Naive thymus-derived CD8-positive, alpha-beta T cell (primary cell): ENCODE results near the gene ELMO3. TPM values are rescaled to one million over a fixed set of nuclear protein-coding genes. Genes with fewer than 3 reads are reported as not detected.

Source experiments
- ATAC-seq, 2 donors: fragments of 150-1000 bp; cut with Tn5 transposase in 1 of 2; sonication (Bioruptor Pico), chemical (Tn5 transposase) in 1 of 2; 1 replicate in 1 of 2; 2 replicates in 1 of 2; pipeline ENCODE4 v1.10.0; 2021; ENCODE audit warnings: mild to moderate bottlenecking in 2 of 2, moderate library complexity in 2 of 2
- POLR2A ChIA-PET: fragments of 350-600 bp; sonication (Branson Sonifier 250); formaldehyde crosslinking; loops from one replicate; lab custom pipeline; 2021; ENCODE audit warnings: antibody characterized with exemption; lab: Charles Lee
- DNase-seq, 10 donors: peaks; one replicate each; pipeline versions ENCODE4 v3.0.0 to v3.0.0-alpha.2; 2020 to 2022
- H3K27ac Mint-ChIP-seq, 10 donors: one replicate each; pipeline ENCODE4 v1.8.0; 2020 to 2022; ENCODE audit warnings: mild to moderate bottlenecking in 10 of 10, mixed read lengths in 10 of 10, moderate library complexity in 4 of 10, inconsistent platforms in 1 of 10
- H3K27me3 Mint-ChIP-seq, 5 donors: one replicate each; pipeline ENCODE4 v1.8.0; 2021 to 2022; ENCODE audit warnings: mixed read lengths in 5 of 5
- H3K36me3 Mint-ChIP-seq, 3 donors: one replicate each; pipeline ENCODE4 v1.8.0; 2020 to 2022; ENCODE audit warnings: mixed read lengths in 3 of 3, mild to moderate bottlenecking in 2 of 3, inconsistent platforms in 1 of 3
- H3K4me1 Mint-ChIP-seq, 4 donors: one replicate each; pipeline ENCODE4 v1.8.0; 2021 to 2022; ENCODE audit warnings: mixed read lengths in 4 of 4
- H3K4me3 Mint-ChIP-seq, 10 donors: one replicate each; pipeline ENCODE4 v1.8.0; 2020 to 2022; ENCODE audit warnings: mild to moderate bottlenecking in 10 of 10, mixed read lengths in 10 of 10, moderate library complexity in 6 of 10, inconsistent platforms in 1 of 10
- H3K9me3 Mint-ChIP-seq, 9 donors: one replicate each; pipeline ENCODE4 v1.8.0; 2020 to 2022; ENCODE audit warnings: mixed read lengths in 9 of 9, mild to moderate bottlenecking in 3 of 9, inconsistent platforms in 1 of 9, moderate library complexity in 1 of 9
- microRNA-seq: library from miRNA; unstranded; fragments of <30 nt; microRNA quantifications from one replicate; pipeline ENCODE4 v1.2.0, GENCODE V29; 2022; ENCODE audit warnings: borderline microRNAs expressed
- polyA plus RNA-seq, 3 donors: library from polyadenylated mRNA; unstranded; fragments of 300-500 nt; fragmentation: Illumina TruSeq; gene quantifications; one replicate each; pipeline ENCODE4 v1.2.3, GENCODE V29; 2021
- total RNA-seq, 8 experiments: library from RNA in 2 of 8; stranded (reverse) in 2 of 8; gene quantifications; one replicate each; pipeline ENCODE4 v1.2.3 and lab custom pipeline; 2021 to 2026

The ELMO3 gene
- total and polyA plus RNA-seq, 5 experiments from 2014 or later: 5.0 to 5.6 TPM; not detected in 3

- Mint-ChIP-seq H3K4me1 (peaks cover 30 to 51% (median 49%) of the 10 kb centered on the region in 4 donors), H3K27ac (peak overlapping the region in 9 of 10 donors; percentile 17 to 89 (median 87)), H3K27me3 (peaks cover 0 to 11% (median 0%) of the 10 kb centered on the region in 5 donors), H3K9me3 (no peaks in the 10 kb centered on the region), H3K36me3 (no peaks in the 10 kb centered on the region), H3K4me3 (peak overlapping the region; percentile 87 to 98 (median 90))
- POLR2A ChIA-PET: interaction anchor here (1.2 to 5.7 kb wide), 4 partner anchors 19 to 315 kb away, joined by 3 to 99 read pairs (median 3); partner anchors contain the start of gene TMEM208
- peak in 1 of 10 donors; percentile 12 for DNase-seq
- ATAC-seq: no peak
Observed at GRCh38 chr16:67248073-67248400, 49.1 kb downstream of the ELMO3 start.

DNA sequence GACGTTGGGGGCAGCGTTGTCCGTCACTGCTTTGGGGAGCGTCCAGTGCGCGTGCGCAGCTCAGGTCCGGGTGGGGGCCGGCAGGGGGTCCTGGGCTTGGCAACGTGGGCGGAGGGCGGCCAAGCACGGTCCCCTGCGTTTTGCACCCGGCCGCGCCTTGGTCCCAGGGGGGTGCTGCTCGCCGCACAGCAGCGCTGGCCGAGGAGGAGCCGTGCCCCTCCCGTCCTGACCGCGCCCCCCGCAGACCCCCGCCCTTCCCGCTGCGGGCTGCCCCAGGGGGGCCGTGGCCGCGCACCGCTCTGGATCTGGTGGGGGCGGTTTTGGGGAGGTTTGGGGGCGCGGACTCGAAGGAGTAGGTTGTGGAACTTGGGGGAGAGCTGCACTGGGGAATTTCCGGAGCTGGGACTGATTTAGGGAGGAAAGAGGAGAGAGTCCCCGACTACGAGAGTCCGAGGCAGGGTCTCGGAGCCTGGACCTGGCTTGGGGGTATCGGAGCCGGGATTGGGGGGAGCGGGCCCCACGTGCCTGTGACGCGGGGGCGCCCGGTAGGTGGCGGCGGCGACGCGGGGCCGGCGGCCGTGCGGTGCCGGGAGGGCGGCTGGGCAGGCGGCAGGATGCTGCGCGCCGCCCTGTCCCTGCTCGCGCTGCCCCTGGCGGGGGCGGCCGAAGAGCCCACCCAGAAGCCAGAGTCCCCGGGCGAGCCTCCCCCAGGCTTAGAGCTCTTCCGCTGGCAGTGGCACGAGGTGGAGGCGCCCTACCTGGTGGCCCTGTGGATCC, 49.7 kb downstream of the ELMO3 start, which contains the start of gene SLC9A5:
Gene SLC9A5 (plus strand): TSS at position 579 of the 777 bp plus-strand sequence. CDS start 36 bp downstream, at position 615.
- no peaks in the 10 kb centered on the region for H3K36me3 Mint-ChIP-seq
- peak within 1 kb of the TSS; percentile 87 to 98 (median 90) for H3K4me3 Mint-ChIP-seq
- H3K4me1 Mint-ChIP-seq: peaks cover 30 to 51% (median 46%) of the 10 kb centered on the region in 4 donors
- H3K27me3 Mint-ChIP-seq: peaks cover 0 to 11% (median 0%) of the 10 kb centered on the region in 5 donors
- DNase-seq (peak in 3 of 10 donors; percentile 21 to 40 (median 31)), ATAC-seq (peak in 1 of 2 donors; percentile 7)
- POLR2A ChIA-PET: interaction anchor here (1.2 to 5.7 kb wide), 2 partner anchors 19 to 64 kb away, joined by 3 to 99 read pairs; partner anchors contain the start of gene TMEM208
- peak within 1 kb of the TSS; percentile 22 to 94 (median 87) for H3K27ac Mint-ChIP-seq
- H3K9me3 Mint-ChIP-seq: no peaks in the 10 kb centered on the region

GRCh38 chr16:67249178-67250044, 50.5 kb downstream of the ELMO3 start:
- peaks cover 25 to 45% (median 38%) of the 10 kb centered on the region in 4 donors for H3K4me1 Mint-ChIP-seq
- no peaks in the 10 kb centered on the region for H3K9me3 Mint-ChIP-seq
- H3K27ac Mint-ChIP-seq: peak overlapping the region in 7 of 10 donors; percentile 22 to 87 (median 63)
- H3K36me3 Mint-ChIP-seq: no peaks in the 10 kb centered on the region
- DNase-seq: no peak
- POLR2A ChIA-PET: interaction anchor here (5.7 kb wide), 1 partner anchor 20 kb away, joined by 99 read pairs; the partner anchor contains the start of gene TMEM208
- ATAC-seq: no peak
- peak overlapping the region; percentile 71 to 90 (median 82) for H3K4me3 Mint-ChIP-seq
- peaks cover 0 to 12% (median 0%) of the 10 kb centered on the region in 5 donors for H3K27me3 Mint-ChIP-seq

- Mint-ChIP-seq H3K27me3 (peaks cover 0 to 12% (median 0%) of the 10 kb centered on the region in 5 donors), H3K27ac (peak overlapping the region in 2 of 10 donors; percentile 63 to 86), H3K4me1 (peaks cover 21 to 39% (median 32%) of the 10 kb centered on the region in 4 donors), H3K9me3 (no peaks in the 10 kb centered on the region), H3K4me3 (peak overlapping the region; percentile 71 to 90 (median 82)), H3K36me3 (no peaks in the 10 kb centered on the region)
- POLR2A ChIA-PET: no interaction called here
- ATAC-seq (no peak), DNase-seq (no peak)
Observed at GRCh38 chr16:67250045-67250327, 51.1 kb downstream of the ELMO3 start.

GRCh38 chr16:67252609-67253497, 53.9 kb downstream of the ELMO3 start:
- Mint-ChIP-seq H3K36me3 (no peaks in the 10 kb centered on the region), H3K4me1 (peaks cover 13 to 19% (median 18%) of the 10 kb centered on the region in 4 donors), H3K27me3 (peaks cover 2 to 30% (median 12%) of the 10 kb centered on the region in 5 donors), H3K27ac (no peak overlapping the region), H3K9me3 (no peaks in the 10 kb centered on the region), H3K4me3 (peak overlapping the region in 1 of 10 donors; percentile 20)
- POLR2A ChIA-PET: no interaction called here
- ATAC-seq (no peak), DNase-seq (no peak)

Small RNA genes within 50 kb of the gene (microRNA-seq; reads per million reads assigned to microRNA genes)
- 136 reads per million, percentile 68 among the genes with 10 or more reads in this experiment for gene MIR328

Other genes with a start within 250 kb of the ELMO3 start
- under 1 TPM; 0.10 to 0.16 TPM for gene CES3, start 237.9 kb upstream of the ELMO3 start, total RNA-seq
- gene CES3, start 237.9 kb upstream of the ELMO3 start, polyA plus RNA-seq: not detected
- gene CES4A, start 210.5 kb upstream of the ELMO3 start, total RNA-seq: 10 to 100 TPM; 10.0 to 13.7 TPM
- gene CES4A, start 210.5 kb upstream of the ELMO3 start, polyA plus RNA-seq: 1 to 10 TPM in 2 of 3 donors, under 1 TPM in 1; 0.83 to 2.4 (median 1.5) TPM
- 10 to 100 TPM; 91.4 to 95.0 TPM for gene CBFB, start 170.0 kb upstream of the ELMO3 start, total RNA-seq
- 10 to 100 TPM; 61.2 to 79.8 (median 73.5) TPM for gene CBFB, start 170.0 kb upstream of the ELMO3 start, polyA plus RNA-seq
- 10 to 100 TPM; 21.4 to 23.3 TPM for gene PHAF1, start 89.2 kb upstream of the ELMO3 start, total RNA-seq
- 10 to 100 TPM in 1 of 3 donors, 1 to 10 TPM in 2; 6.9 to 10.9 (median 6.9) TPM for gene PHAF1, start 89.2 kb upstream of the ELMO3 start, polyA plus RNA-seq
- 1 to 10 TPM; 1.5 to 1.8 TPM for gene B3GNT9, start 48.1 kb upstream of the ELMO3 start, total RNA-seq
- 1 to 10 TPM in 1 of 3 donors, under 1 TPM in 2; 0.19 to 1.1 (median 0.28) TPM for gene B3GNT9, start 48.1 kb upstream of the ELMO3 start, polyA plus RNA-seq
- gene TRADD, start 39.2 kb upstream of the ELMO3 start, total RNA-seq: 10 to 100 TPM; 41.0 to 43.4 TPM
- 10 to 100 TPM; 44.9 to 49.1 (median 48.2) TPM for gene TRADD, start 39.2 kb upstream of the ELMO3 start, polyA plus RNA-seq
- gene FBXL8, start 39.2 kb upstream of the ELMO3 start, total RNA-seq: 10 to 100 TPM in 1 of 2 experiments, 1 to 10 TPM in 1; 9.0 to 10.9 TPM
- 1 to 10 TPM; 1.8 to 2.8 (median 2.5) TPM for gene FBXL8, start 39.2 kb upstream of the ELMO3 start, polyA plus RNA-seq
- 10 to 100 TPM in 1 of 2 experiments, 1 to 10 TPM in 1; 9.7 to 14.8 TPM for gene HSF4, start 34.4 kb upstream of the ELMO3 start, total RNA-seq
- not detected for gene HSF4, start 34.4 kb upstream of the ELMO3 start, polyA plus RNA-seq
- gene NOL3, start 28.6 kb upstream of the ELMO3 start, total RNA-seq: 1 to 10 TPM in 1 of 2 experiments, under 1 TPM in 1; 0.70 to 1.6 TPM
- not detected for gene NOL3, start 28.6 kb upstream of the ELMO3 start, polyA plus RNA-seq
- 1 to 10 TPM; 4.2 to 7.5 TPM for gene MATCAP1, start 15.2 kb upstream of the ELMO3 start, total RNA-seq
- under 1 TPM; 0.28 to 0.98 (median 0.75) TPM for gene MATCAP1, start 15.2 kb upstream of the ELMO3 start, polyA plus RNA-seq
- not detected for gene EXOC3L1, start 9.0 kb upstream of the ELMO3 start, total RNA-seq
- gene EXOC3L1, start 9.0 kb upstream of the ELMO3 start, polyA plus RNA-seq: under 1 TPM; 0.20 to 0.32 (median 0.31) TPM
- 10 to 100 TPM; 86.3 to 87.1 TPM for gene E2F4, start 7.0 kb upstream of the ELMO3 start, total RNA-seq
- 10 to 100 TPM; 40.7 to 67.8 (median 63.4) TPM for gene E2F4, start 7.0 kb upstream of the ELMO3 start, polyA plus RNA-seq
- 10 to 100 TPM; 40.0 to 40.2 TPM for gene TMEM208, start 28.0 kb downstream of the ELMO3 start, total RNA-seq
- 10 to 100 TPM; 65.3 to 88.4 (median 76.4) TPM for gene TMEM208, start 28.0 kb downstream of the ELMO3 start, polyA plus RNA-seq
- gene FHOD1, start 48.4 kb downstream of the ELMO3 start, total RNA-seq: 10 to 100 TPM; 34.5 to 47.3 TPM
- gene FHOD1, start 48.4 kb downstream of the ELMO3 start, polyA plus RNA-seq: 1 to 10 TPM; 1.6 to 3.0 (median 2.3) TPM
- gene SLC9A5, start 49.8 kb downstream of the ELMO3 start, total RNA-seq: 1 to 10 TPM; 1.6 to 2.7 TPM
- gene SLC9A5, start 49.8 kb downstream of the ELMO3 start, polyA plus RNA-seq: under 1 TPM; 0.04 to 0.20 (median 0.19) TPM
- 10 to 100 TPM; 39.1 to 41.0 TPM for gene PLEKHG4, start 80.4 kb downstream of the ELMO3 start, total RNA-seq
- 10 to 100 TPM in 1 of 3 donors, 1 to 10 TPM in 2; 7.9 to 11.7 (median 8.3) TPM for gene PLEKHG4, start 80.4 kb downstream of the ELMO3 start, polyA plus RNA-seq
- gene KCTD19, start 127.6 kb downstream of the ELMO3 start, total RNA-seq: not detected
- under 1 TPM in 1 of 3 donors, not detected in 2; 0.03 TPM for gene KCTD19, start 127.6 kb downstream of the ELMO3 start, polyA plus RNA-seq
- under 1 TPM in 1 of 2 experiments, not detected in 1; 0.49 TPM for gene LRRC36, start 127.7 kb downstream of the ELMO3 start, total RNA-seq
- not detected for gene LRRC36, start 127.7 kb downstream of the ELMO3 start, polyA plus RNA-seq
- gene TPPP3, start 194.4 kb downstream of the ELMO3 start, total RNA-seq: not detected
- not detected for gene TPPP3, start 194.4 kb downstream of the ELMO3 start, polyA plus RNA-seq
- gene ZDHHC1, start 217.3 kb downstream of the ELMO3 start, total RNA-seq: under 1 TPM in 1 of 2 experiments, not detected in 1; 0.52 TPM
- gene ZDHHC1, start 217.3 kb downstream of the ELMO3 start, polyA plus RNA-seq: under 1 TPM; 0.18 to 0.28 (median 0.27) TPM
- gene HSD11B2, start 232.0 kb downstream of the ELMO3 start, total RNA-seq: not detected
- not detected for gene HSD11B2, start 232.0 kb downstream of the ELMO3 start, polyA plus RNA-seq